ENCODE measurements around the gene ACE.

- TF ChIP-seq YY1 (IDR thresholded peaks at IDR 0.05; ENCODE audit: insufficient read depth, insufficient read length): no peak
- no peak for TF ChIP-seq ZNF274 (IDR thresholded peaks at IDR 0.05; ENCODE audit: low read depth, low read length)
- TF ChIP-seq SUZ12 (IDR thresholded peaks at IDR 0.05; ENCODE audit: extremely low read depth, insufficient read depth, insufficient read length): no peak
Observed at GRCh38 chr17:63435681-63436522, 41.0 kb upstream of the ACE start.
